DMS79 (cell line): ENCODE data around the gene IGF2BP3.
"Not testable (repeated sequence)": the region's sequence is repeated elsewhere in the genome, so short reads cannot be mapped to it uniquely, and the experiment has no call there.

Experiments used
- DNase-seq: peaks from one replicate; lab custom pipeline; 2025; lab: John Stamatoyannopoulos, UW

Gene IGF2BP3

GRCh38 chr7:23470330-23471105 is at the start of gene IGF2BP3:
Gene IGF2BP3, minus strand, starts transcription at chr7:23470491. Its CDS starts 381 bp downstream, at chr7:23470110.
- peak; percentile 88 for DNase-seq

- no peak for DNase-seq
Observed at GRCh38 chr7:23514755-23515154, 44.5 kb upstream of the IGF2BP3 start.

GRCh38 chr7:23513746-23514145 is 43.5 kb upstream of the IGF2BP3 start:
- not testable (repeated sequence) for DNase-seq

- no peak for DNase-seq
Observed at GRCh38 chr7:23494009-23494408, 23.7 kb upstream of the IGF2BP3 start.

- no peak for DNase-seq
Observed at GRCh38 chr7:23491502-23491901, 21.2 kb upstream of the IGF2BP3 start.

- peak; percentile 24 for DNase-seq
Observed at GRCh38 chr7:23490357-23491135, 20.3 kb upstream of the IGF2BP3 start.

GRCh38 chr7:23488714-23489113 is 18.4 kb upstream of the IGF2BP3 start:
- not testable (repeated sequence) for DNase-seq

GRCh38 chr7:23487670-23488069 is 17.4 kb upstream of the IGF2BP3 start:
- no peak for DNase-seq

GRCh38 chr7:23486002-23486773 is 15.9 kb upstream of the IGF2BP3 start:
- DNase-seq = no peak

GRCh38 chr7:23482686-23483085 is 12.4 kb upstream of the IGF2BP3 start:
- no peak for DNase-seq

- DNase-seq = no peak
Observed at GRCh38 chr7:23477962-23478866, 7.9 kb upstream of the IGF2BP3 start.

- no peak for DNase-seq
Observed at GRCh38 chr7:23477157-23477499, 6.8 kb upstream of the IGF2BP3 start.

- DNase-seq = no peak
Observed at GRCh38 chr7:23476286-23477156, 6.2 kb upstream of the IGF2BP3 start.

- DNase-seq = no peak
Observed at GRCh38 chr7:23475576-23475839, 5.2 kb upstream of the IGF2BP3 start.

- peak; percentile 9 for DNase-seq
Observed at GRCh38 chr7:23474829-23475575, 4.7 kb upstream of the IGF2BP3 start.

GRCh38 chr7:23474094-23474828 is 4.0 kb upstream of the IGF2BP3 start:
- peak; percentile 95 for DNase-seq

- DNase-seq = peak; percentile 64
Observed at GRCh38 chr7:23473844-23474093, 3.5 kb upstream of the IGF2BP3 start.

- peak; percentile 46 for DNase-seq
Observed at GRCh38 chr7:23472956-23473843, 2.9 kb upstream of the IGF2BP3 start.

- no peak for DNase-seq
Observed at GRCh38 chr7:23472556-23472955, 2.3 kb upstream of the IGF2BP3 start.
